PFSK-1 (cell line): ENCODE data around the gene MAP3K19.

Experiments used
- FOXP2 ChIP-seq: optimal IDR thresholded peaks from 2 replicates; pipeline ENCODE3; 2011; ENCODE audit warnings: borderline replicate concordance, control low read depth, inconsistent platforms; ENCODE audit not compliant: insufficient read depth; ENCODE audit errors: extremely low read length, extremely low read depth
- POLR2AphosphoS5 ChIP-seq: IDR thresholded peaks from 2 replicates; pipeline ENCODE4 v1.6.1; 2012; ENCODE audit warnings: low read depth, mild to moderate bottlenecking, control low read depth, low read length, moderate library complexity
- SIN3A ChIP-seq: IDR thresholded peaks from 2 replicates; pipeline ENCODE4 v1.6.1; 2012; ENCODE audit warnings: mild to moderate bottlenecking, low read length, moderate library complexity, borderline replicate concordance; ENCODE audit not compliant: insufficient read depth
- TAF1 ChIP-seq: IDR thresholded peaks from 2 replicates; pipeline ENCODE4 v1.6.1; 2012; ENCODE audit warnings: low read length, control low read depth, borderline replicate concordance; ENCODE audit not compliant: insufficient read depth
- TF ChIP-seq, protein P1 (sequence below), 2 experiments: IDR thresholded peaks; 2 replicates each; pipeline versions ENCODE4 v1.6.1 to v1.8.0; 2011 to 2012; ENCODE audit warnings: low read depth in 2 of 2, low read length in 2 of 2, control low read depth in 1 of 2, inconsistent platforms in 1 of 2, mild to moderate bottlenecking in 1 of 2, moderate library complexity in 1 of 2; ENCODE audit not compliant: insufficient read depth in 1 of 2

MAP3K19 gene

GRCh38 chr2:134924912-134925311, 122.3 kb downstream of the MAP3K19 start:
- no peak for TF ChIP-seq TAF1
- TF ChIP-seq SIN3A, result no peak
- TF ChIP-seq, protein P1, sequence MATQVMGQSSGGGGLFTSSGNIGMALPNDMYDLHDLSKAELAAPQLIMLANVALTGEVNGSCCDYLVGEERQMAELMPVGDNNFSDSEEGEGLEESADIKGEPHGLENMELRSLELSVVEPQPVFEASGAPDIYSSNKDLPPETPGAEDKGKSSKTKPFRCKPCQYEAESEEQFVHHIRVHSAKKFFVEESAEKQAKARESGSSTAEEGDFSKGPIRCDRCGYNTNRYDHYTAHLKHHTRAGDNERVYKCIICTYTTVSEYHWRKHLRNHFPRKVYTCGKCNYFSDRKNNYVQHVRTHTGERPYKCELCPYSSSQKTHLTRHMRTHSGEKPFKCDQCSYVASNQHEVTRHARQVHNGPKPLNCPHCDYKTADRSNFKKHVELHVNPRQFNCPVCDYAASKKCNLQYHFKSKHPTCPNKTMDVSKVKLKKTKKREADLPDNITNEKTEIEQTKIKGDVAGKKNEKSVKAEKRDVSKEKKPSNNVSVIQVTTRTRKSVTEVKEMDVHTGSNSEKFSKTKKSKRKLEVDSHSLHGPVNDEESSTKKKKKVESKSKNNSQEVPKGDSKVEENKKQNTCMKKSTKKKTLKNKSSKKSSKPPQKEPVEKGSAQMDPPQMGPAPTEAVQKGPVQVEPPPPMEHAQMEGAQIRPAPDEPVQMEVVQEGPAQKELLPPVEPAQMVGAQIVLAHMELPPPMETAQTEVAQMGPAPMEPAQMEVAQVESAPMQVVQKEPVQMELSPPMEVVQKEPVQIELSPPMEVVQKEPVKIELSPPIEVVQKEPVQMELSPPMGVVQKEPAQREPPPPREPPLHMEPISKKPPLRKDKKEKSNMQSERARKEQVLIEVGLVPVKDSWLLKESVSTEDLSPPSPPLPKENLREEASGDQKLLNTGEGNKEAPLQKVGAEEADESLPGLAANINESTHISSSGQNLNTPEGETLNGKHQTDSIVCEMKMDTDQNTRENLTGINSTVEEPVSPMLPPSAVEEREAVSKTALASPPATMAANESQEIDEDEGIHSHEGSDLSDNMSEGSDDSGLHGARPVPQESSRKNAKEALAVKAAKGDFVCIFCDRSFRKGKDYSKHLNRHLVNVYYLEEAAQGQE (IDR thresholded peaks at IDR 0.05; ENCODE audit: insufficient read depth in 1 of 2, low read depth in 2 of 2, low read length in 2 of 2), result no peak
- no peak for TF ChIP-seq FOXP2
- TF ChIP-seq POLR2AphosphoS5, result no peak

- TF ChIP-seq FOXP2 (no peak), POLR2AphosphoS5 (0 out of 2 replicates have a peak, but pooled peaks have one; percentile 3)
These were observed 127.7 kb downstream of the MAP3K19 start for GRCh38 chr2:134919341-134920210.

DNA sequence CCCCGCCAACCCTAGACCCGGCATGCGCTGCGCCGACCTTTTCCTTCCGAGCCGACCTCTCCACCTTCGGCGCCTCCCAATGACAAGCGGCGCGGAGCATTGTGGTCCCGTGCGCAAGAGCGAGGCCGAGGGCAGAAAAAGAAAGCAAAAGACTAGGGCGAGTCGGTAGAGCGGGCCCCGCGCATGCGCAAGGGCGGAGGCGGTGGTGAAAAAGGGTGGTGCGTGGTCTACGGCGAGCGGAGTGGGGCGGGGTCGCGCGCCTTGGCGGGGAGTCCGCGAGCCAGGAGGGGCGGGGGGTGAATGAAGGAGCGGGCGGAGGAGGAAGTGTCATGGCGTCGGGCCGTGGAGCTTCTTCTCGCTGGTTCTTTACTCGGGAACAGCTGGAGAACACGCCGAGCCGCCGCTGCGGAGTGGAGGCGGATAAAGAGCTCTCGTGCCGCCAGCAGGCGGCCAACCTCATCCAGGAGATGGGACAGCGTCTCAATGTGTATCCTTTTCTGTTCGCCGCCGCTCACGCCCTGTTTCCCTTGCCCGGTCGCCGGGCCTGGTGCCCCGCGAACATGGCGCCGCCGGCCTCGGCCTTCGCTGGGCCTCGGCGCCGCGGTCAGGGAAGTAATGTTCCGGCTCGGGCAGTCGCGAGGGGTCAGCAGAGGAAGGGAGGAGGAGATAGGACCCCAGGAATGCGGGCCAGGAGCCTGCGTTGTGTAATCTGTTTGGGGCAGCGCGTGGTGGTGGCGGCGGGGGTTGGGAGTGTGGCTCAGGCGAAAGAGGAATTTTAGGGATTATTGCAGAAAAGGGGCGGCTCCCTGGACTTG, 128.5 kb downstream of the MAP3K19 start, which contains the start of gene CCNT2:
TSS of gene CCNT2 (plus strand) at position 297 of the 815 bp plus-strand sequence. CDS start at position 330, 33 bp downstream.
- TF ChIP-seq POLR2AphosphoS5 (0 out of 2 replicates have a peak, but pooled peaks have one; percentile 17), SIN3A (peak; percentile 49; the same call in 1 of the 2 replicates), FOXP2 (peak; percentile 24), TAF1 (peak; percentile 80; the same call in 1 of the 2 replicates)
- TF ChIP-seq, protein P1 (IDR thresholded peaks at IDR 0.05; ENCODE audit: insufficient read depth in 1 of 2, low read depth in 2 of 2, low read length in 2 of 2), result no peak; a peak in 1 of 4 replicates

DNA sequence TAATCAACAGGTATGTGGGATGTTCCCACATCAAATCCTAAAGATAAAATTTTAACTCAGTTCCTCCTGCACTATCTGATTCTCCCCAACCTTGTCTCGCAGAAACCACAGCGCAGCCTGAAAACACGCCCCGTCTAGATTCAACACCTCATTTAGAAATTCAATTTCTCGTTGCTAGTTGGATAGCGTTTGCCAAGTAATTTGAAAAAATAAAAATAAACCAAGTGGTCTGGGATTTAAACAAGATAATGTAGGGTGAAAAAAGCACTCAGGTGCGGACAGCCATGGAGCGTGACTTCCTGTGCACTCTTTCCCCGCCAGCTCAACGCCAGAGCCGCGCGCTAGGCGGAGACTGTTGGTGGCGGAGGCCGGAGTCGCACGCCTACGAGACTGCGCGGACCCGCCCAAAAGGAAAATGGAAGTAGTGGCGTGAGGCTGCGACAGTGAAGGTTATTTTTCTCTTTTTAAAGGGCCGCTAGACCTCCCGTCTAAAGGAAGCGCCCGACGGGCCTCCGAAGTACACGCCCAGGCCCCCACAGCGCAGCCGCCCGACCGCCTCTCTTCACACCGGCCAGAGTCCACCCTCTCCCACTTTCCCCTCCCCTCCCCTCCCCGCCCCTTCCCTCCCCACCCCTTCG, 129.2 kb downstream of the MAP3K19 start:
- TF ChIP-seq POLR2AphosphoS5 (peak; percentile 94), TAF1 (peak; percentile 68; the same call in 1 of the 2 replicates), SIN3A (no peak), FOXP2 (peak; percentile 75)
- TF ChIP-seq, protein P1 (IDR thresholded peaks at IDR 0.05; ENCODE audit: insufficient read depth in 1 of 2, low read depth in 2 of 2, low read length in 2 of 2), result 0 out of 4 replicates have a peak, but pooled peaks of 1 of the 2 experiments have one; percentile 25

GRCh38 chr2:134917360-134917865, 129.8 kb downstream of the MAP3K19 start:
- TF ChIP-seq, protein P1 (IDR thresholded peaks at IDR 0.05; ENCODE audit: insufficient read depth in 1 of 2, low read depth in 2 of 2, low read length in 2 of 2), result no peak
- no peak for TF ChIP-seq FOXP2
- no peak for TF ChIP-seq TAF1
- TF ChIP-seq SIN3A, result no peak
- TF ChIP-seq POLR2AphosphoS5, result no peak
